22Rv1 (cell line): ENCODE measurements around the gene PGGT1B.

Experiments
- CTCF ChIP-seq: fragments of 450-650 bp; IDR thresholded peaks from 2 replicates; pipeline ENCODE4 v1.5.1; 2017; ENCODE audit warnings: mild to moderate bottlenecking
- ZFX ChIP-seq: fragments of 450-650 bp; IDR thresholded peaks from 2 replicates; pipeline ENCODE4 v1.6.1; 2017; ENCODE audit warnings: antibody characterized with exemption, borderline replicate concordance

- TF ChIP-seq CTCF (no peak), ZFX (no peak)
Measured at GRCh38 chr5:115231598-115231997, 31.1 kb downstream of the PGGT1B start.
